NCI-H1417 (cell line): Measurements from ENCODE around the gene TNNT3.

ENCODE experiments used
- DNase-seq, 3 experiments: peaks; one replicate each; lab custom pipeline; 2025; lab: John Stamatoyannopoulos, UW

The TNNT3 gene

DNA sequence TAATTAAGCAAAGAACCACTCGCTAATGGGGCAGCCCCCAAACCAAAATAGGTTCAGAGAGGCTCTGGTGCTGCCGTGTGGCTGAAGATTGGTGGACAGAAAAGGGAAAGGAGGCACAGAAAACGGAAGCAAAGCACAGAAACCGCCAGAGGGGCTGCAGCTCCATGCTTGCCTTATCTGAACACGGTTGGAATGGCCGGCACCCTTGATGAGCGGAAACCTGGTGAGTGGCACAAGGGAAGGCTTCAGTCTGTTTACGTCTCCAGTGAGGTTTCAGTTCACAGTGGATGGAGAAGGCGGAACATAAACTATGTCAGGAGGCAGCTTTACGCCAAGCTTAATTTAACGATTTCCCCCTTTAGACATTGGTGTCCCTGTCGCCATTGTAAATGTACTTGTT, 22.6 kb upstream of the TNNT3 start:
- DNase-seq, result no peak

DNA sequence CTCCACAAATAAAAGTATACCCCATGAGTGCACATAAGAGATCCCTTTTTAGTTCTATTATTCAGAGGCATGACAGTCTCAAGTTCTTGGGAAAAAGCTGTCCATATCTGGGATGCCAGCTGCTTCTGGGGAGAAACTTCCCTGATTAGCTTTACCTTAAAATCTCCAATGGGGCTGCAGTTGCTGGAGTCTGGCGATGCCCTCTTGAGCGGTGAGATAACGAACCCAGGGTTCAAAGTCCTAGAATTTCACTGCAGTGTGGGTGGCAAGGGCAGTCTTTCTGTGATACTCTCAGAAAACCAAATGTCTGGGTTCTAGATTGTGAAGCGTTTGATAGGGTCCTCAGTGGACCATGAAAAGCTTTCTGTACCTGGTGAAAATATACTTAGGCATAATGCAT, 20.4 kb upstream of the TNNT3 start:
- no peak for DNase-seq

DNA sequence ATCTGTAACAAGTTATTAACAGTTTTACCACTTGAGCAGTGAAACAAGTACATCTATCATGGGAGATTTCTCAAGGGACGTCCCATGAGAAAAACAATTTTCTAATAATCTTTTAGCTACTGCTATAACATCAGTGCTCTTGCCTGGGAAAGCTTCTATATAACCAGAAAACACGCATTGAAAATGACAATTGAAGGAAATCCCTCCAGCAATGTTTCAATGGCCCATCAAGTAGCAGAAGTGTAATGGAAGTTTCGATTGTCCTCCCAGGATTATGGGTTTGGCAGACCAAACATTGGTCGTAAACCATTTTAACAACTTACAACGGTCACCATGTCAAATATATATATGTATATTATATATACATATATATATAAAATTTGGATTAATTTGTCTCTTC, 19.8 kb upstream of the TNNT3 start:
- no peak for DNase-seq

DNA sequence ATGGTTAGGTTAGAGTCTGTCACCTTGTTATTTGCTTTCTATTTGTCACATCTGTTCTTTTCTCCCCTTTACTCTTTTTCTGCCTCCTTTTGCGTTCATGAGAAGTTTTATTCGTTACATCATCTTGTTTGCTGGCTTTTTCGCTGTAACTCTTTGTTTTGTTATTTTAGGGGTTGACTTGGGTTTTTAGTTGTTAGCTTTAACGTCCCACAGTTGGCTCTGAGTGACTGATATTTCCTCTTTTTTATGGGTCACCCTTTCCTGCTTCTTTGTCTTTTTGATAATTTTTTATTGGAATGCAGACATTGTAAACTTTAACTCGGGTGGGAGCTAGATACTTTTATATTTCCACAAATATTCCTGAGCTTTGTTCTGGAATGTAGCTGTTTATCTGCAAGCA, 13.3 kb upstream of the TNNT3 start:
- no peak for DNase-seq

DNA sequence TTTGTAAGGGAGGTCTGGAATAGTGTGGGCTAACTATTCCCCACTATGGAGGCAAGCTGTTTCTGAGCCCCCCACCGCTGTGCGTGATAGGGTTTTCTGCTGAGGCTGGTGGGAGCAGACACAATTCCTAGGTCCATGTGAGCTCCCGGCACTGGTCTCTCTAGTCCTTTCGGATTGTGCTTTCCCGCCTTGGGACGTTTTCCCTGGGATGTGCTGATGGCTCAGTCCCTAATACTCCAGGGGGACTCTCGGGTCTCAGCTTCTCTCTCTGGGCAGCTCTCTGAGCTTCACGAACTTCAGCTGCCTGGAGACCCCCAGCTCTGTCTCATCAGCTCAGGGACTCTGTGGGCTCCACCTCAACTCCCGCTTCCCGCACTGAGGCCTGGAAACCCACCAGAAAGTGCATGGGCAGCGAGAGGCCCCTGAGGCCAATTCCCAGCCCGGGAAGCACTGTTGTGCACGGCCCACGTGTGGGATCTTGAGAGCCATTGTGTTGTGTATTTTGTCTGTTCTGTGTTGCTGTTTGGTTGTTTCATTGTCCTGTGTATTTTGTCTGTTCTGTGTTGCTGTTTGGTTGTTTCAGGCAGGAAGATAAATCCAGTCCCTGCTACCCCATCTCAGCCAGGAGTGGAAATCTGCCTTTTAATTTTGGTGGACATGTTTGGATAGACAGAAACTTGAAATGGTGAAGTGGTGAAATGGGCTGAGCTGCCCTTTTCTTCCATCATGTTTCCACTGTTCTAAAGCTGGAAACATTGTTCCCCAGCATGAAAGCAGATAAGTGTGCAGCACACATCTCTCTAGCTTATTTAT, 12.7 kb upstream of the TNNT3 start:
- DNase-seq, result no peak

DNA sequence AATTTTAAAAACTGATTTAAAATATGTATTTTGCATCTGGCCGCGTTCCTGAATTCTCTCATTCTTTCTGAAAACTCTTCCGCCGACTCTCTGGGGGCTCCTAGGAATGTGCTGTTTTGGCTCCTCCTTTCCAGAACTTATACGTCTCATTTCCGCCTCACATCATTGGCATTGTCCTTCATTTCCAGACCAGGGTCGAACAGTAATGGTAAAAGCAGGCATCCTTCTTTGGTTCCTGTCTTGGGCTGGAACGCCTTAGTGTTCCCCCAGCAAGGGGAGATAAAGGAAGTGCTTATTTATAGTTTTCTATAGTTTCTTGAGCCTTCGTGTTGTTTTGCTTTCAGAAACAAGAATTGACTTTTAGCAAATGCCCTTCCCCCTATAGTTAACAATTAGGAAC, 10.9 kb upstream of the TNNT3 start:
- DNase-seq, result no peak

DNA sequence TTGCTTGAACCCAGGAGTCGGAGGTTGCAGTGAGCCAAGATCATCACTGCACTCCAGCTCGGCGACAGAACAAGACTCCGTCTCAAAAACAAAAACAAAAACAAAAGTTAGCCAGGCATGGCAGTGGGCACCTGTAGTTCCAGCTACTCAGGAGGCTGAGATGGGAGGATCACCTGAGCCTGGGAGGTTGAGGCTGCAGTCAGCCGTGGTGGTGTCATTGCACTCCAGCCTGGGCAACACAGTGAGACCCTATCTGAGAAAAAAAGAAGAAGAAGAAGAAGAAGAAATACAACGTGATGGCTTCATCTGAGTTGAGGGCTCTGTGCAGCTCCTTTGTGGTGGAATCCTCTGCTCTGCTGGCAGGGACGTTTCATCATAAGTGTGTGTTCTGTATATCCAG, 10.0 kb upstream of the TNNT3 start:
- no peak for DNase-seq

DNA sequence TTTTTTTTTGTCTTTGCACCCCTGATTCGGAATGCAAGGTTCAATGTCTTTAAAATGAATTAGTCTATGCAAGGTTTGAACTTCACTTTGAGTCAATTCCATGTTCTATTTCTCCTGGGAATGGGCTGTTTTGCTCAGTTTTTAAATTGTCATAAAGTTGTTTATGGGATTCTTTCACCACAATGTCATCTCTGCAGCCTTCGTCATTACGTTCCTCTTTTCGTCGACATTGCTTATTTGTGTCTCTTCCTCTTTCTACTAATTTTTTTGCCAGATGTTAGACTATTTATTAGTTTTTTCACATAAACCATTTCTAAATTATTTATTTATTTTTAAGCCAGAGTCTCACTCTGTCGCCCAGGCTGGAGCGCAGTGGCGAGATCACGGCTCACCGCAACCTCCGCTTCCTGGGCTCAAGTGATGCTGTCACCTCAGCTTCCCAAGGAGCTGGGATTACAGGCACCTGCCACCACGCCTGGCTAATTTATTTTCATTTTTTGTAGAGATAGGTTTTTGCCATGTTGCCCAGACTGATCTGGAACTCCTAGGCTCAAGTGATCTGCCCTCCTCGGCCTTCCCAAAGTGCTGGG, 7.1 kb upstream of the TNNT3 start:
- DNase-seq, result no peak

DNA sequence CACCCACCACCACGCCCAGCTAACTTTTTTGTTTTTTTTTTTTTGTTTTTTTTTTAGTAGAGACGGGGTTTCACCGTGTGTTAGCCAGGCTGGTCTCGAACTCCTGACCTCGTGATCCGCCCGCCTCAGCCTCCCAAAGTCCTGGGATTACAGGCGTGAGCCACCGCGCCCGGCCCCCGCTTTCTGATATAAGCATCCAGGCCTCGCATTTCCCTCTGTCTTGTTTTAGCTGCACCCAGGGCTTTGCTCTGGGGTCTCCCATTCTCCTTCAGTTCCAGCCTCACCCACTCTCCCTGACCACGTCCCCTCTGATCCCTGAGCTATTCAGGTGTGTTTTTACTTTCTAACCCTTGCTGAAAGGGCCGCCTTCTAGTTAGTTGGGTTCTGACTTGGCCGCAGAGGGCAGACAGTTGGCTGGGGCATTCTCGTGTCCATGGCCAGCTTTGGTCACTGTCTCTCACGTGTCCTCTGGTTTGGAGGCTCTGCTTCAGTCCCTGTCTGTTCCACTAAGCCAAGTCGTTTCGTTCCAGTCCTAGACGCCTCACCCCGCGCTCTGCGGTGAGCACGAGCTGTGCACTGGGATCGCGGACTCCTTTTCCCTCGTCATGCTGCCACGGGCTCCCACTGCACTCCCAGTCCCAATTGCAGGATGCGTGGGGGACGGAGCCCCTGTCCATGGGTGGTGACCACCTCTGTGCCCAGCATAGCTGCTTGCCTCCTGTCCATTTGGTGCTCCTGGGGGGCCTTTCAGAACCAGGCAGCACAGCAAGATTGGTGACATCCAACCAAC, 6.0 kb upstream of the TNNT3 start:
- DNase-seq, result no peak

DNA sequence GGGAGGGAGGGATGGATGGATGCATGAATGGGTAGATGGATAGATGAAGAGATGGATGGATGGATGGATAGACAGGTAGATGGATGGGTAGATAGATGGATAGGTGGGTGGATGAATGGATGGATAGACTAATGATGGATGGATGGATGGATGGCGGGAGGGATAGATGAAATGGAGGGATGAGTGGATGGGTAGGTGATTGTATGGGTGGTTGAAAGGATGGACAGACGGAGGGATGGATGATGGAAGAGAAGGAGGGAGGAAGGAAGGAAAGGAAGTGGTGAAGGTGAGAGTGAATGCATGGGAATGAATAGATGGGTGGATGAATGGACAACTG, 3.7 kb upstream of the TNNT3 start:
- DNase-seq, result no peak

DNA sequence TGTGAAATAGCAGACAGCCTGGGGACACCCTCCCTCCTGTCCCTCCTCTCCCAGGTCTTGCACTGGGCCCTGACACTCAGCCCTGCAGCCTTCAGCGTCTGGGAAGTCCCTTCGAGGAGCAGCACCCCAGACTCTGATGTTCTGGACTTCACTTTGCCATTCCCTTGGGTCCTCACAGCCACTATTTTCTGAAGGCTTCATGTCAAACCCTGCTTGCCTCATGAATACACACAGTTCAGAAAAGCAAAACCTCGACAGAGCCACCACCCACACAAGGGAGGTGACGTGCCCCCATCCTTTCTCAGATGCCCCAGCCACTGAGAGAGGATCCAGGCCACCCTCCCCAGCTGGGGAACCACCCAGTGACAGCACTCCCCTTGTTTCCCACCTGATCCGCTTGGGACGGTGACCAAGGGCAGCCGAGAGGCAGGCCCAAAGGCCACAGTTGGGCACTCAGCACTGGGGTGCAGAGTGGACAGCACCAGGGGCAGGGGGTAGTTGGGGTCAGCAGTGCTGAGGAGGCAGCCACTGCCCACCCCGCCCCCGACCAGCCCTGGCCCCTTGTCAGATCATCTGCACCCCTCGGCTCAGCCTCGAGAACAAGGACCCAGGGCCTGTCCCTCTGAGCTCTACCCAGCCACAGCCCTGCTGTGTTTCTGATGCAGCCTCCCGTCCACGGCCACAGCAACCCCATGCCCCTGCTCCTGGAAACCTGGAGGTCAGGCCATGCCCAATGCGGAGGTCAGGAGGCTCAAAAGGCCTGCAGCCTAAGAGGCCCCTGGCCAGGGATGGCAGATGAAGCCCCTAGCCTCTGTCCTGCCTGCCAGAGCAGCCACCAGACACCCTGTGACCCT, 3.1 kb upstream of the TNNT3 start:
- no peak for DNase-seq

DNA sequence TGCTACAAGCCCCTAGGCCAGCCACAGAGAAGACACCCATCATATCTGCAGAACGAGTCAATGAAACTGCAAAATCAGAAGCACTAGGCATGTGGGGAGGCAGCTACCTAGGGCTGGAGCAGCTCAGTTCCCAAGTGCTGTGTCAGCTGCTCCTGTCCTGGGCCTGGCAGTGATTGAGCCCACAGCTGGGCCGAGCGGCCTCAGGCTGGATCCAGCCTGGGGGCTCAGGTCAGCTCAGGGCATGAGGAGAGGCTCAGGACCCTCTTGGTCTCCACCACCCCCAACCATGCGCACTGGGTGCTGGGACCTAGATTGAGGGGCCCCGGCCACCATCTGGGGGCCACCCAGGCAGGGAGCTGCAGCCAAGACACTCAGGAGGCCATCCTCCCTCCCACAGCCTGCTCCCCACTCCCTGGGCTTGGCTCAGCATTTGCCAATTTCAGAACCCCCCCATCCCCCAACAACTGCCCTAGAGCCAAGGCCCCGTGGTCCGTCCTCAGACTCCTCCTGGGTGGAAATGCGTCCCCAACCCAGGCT, 2.4 kb upstream of the TNNT3 start:
- no peak for DNase-seq

DNA sequence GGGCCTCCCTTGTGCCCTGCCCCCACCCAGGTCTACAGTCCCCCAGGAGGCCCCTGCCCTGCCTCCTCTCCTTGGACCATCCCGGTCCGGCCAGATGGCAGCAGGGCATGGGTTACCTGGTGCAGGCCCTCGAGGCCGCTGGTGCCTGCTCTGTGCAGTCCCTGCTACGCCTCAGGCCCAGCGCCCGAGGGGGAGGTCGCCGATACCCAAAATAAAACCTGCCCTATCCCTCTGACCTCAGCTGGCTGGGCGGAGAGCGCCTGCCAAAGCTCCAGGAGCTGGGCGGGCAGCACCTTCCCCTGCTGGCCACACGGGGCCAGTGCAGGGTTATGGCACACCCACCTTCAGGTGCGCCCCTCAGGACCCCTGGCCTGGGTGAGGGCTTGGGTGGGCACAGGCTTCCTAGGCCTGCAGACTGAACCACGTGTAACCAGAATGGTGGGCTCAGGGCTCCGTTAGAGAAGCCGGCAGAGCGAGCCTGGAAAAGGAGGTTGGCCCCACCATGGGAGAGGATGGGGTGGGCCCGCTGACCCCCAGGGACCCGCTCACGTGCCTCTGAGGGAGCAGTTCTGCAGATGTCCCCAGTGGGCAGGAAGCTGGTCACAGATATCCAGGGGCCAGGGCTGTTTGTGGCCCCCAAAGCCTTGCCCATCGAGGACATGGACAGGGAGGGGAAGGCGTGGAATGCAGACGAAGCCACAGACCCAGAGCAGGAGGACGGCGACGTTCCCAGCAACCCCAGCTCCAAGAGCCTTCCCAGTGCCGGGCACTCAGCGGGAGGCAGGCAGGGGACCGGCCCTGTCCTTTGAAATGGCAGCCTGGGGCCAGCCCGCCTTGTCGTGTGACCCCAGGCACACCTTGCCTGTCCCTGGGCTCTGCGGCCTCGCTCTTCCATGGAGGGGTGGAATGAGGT, 1.7 kb upstream of the TNNT3 start:
- no peak for DNase-seq

DNA sequence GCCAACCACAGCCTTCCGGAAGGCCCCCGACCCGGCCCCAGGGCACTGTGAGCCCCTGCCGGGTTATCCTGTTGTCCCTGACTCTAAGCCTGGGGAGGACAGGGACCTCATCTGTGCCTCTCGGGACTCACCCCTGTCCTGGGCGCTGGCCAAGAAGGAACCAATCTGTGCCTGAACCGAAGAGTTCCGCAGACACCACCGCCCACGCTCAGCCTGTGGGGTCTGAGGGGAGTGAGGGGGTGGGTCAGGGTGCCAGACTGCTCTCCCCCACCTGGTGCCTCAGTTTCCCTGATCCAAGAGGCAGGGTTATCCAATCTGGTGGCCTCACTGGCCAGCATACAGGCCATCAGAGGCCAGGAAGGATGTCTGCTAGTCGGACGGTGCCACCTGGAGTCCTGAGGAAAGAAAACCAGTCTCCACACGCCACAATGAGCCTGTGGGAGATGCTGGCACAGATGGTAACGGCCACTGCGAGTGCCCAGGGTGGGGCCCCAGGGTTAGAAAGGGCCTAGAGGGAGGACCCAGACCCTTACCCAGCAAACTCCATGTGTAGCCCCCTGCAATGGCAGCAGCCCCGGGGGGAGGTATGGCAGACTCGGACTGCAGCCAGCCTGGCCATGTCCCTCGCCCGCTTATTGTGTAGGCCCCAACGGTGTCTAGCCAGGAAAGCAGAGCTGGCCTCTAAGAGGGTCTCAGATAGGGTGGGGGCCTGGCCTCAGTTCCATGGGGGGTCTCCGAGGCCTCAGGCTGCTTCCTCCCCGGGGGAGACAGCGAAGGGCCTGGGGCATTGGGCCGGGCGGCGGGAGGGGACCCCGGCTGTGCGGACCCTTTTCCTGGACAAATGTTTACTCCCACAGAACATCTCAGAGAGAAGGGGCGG, 827 bp upstream of the TNNT3 start:
- peak in 1 of 3 experiments; percentile 11 for DNase-seq

DNA sequence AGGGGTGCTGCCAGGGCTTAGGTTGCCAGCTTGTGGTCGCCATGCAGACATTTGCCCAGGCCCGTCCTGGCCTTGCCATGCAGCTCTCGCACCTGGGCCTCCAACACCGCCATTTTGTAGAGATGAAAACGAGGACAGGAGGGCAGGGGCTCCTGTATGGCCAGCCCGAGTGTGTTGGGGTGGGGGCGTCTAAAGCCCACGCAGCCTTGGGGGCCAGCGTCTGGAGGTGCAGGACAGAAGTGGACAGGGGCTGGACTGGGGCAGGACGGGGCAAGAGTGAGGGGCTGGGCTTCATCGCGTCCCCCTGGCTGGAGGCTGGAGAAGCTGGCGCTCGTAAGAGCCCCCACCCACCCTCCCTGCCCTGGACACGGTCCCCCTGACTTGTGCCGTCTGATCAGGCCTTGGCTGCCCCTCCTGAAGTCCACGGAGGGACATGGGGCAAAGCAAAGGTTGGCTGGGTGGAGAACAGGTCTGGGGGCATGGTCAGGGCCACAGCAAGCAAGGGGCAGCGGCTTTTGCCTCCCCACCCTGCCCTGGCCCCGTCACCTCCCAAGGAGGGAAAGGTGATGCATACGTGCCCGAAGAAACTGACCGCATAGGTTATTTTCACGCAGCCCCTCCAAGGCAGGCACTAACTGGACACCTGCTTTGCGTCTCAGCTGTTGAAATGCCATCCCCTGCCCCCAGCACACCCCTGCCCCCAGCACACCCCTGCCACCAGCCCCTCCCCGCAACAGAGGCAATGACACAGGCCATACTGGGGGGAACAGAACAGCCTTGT, 815 bp downstream of the TNNT3 start:
- no peak for DNase-seq

DNA sequence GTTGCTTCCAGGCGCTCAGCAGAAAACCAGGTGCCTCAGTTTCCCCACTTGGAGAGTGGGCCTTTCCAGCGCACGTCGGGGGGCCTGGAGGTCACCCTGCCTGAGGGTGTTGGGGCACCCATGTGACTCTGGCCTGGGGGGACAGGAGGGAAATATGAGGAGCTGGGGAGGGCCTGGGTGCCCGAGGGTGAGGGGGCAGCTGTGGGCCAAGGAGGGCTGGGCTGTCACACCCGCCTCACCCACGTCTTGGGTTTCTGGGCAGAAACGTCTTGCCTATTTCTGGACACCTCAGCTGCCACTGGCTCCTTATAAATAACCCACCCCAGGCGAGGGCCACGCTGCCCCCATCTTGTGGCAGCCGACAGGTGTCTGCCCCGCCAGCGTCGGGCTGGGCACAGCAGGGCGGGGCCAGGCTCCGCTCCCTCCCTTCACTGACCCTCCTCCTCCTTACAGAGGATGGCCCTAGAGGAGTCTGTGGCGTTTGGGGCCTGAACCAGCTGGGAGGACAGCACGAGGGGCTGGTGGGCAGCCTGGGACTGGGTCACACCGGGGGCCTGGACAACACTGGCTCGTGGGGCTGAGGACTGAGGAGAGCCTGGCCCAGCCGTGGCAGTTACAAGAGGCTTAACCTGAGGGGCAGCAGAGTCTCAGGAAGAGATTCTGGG, 1.5 kb downstream of the TNNT3 start:
- DNase-seq, result peak in 1 of 3 experiments; percentile 3

DNA sequence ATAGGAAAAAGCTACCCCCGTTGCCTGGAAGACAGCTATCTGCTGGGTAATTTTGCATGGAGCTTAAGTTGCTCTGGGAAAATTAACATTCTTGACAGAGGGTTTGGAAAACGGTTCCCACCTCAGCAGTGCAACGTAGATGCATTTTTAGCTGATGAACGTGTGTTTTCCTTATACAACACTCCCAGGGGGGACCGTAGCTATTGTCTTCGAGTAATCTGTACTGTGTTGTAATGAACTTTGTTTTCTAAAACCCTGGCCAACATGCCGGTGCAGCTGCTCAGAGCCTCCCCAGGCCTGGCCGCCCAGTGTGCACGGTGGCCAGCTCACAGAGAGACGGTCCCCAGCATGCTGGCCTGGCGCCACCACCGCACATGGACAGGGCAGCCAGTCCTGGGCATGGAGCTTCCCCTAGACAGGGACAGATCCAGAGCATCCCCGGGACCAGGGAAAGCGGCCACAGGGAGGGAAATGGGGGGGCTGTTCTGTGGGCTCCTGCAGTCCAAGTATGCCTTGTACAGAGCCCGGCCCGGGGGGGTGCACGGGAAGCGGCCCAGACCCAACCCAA, 2.2 kb downstream of the TNNT3 start:
- DNase-seq, result no peak

DNA sequence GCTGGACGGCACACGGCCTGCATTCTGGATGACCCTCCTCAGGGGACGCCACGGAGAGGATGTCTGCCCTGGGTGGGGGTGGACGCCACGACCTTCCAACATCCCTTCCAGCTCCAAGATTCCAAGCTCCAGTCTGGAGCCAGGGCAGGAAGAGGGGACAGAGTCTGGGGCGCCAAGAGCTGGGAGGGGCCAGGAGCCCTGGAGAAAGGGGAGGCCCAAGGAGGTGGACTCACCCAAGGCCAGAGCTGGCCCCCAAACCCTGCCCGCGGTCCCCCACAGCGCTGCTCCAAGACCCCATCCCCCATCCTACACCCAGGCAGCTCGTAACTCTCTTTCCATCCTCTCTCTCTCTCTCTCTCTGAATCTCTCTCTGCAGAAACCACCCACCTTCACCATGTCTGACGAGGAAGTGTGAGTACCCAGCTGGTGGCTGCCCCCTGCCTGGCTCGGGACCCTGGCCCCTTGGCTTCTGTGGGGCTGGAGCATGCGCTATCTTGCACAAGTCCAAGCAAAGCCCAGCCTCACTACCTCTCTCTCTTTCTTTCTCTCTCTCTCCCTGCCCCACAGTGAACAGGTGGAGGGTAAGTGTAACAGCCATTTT, 3.1 kb downstream of the TNNT3 start:
- no peak for DNase-seq
